ENCODE results near the gene STK24.

The STK24 gene

GRCh38 chr13:98468929-98469328 is 108.0 kb downstream of the STK24 start:
- DNase-seq, result no peak

GRCh38 chr13:98468361-98468760 is 108.5 kb downstream of the STK24 start:
- DNase-seq, result no peak

GRCh38 chr13:98467263-98467985 is 109.5 kb downstream of the STK24 start:
- DNase-seq, result no peak

- peak in 3 of 6 experiments; percentile 9 to 29 (median 11) for DNase-seq
These were observed 110.2 kb downstream of the STK24 start for GRCh38 chr13:98466634-98467236.

GRCh38 chr13:98462946-98463345 is 114.0 kb downstream of the STK24 start:
- no peak for DNase-seq

- DNase-seq, result no peak
These were observed 114.5 kb downstream of the STK24 start for GRCh38 chr13:98462241-98462882.

- DNase-seq, result no peak
These were observed 115.2 kb downstream of the STK24 start for GRCh38 chr13:98461486-98462240.

- DNase-seq, result no peak
These were observed 116.4 kb downstream of the STK24 start for GRCh38 chr13:98460516-98460915.

GRCh38 chr13:98459721-98460370 is 117.1 kb downstream of the STK24 start:
- no peak for DNase-seq

- no peak for DNase-seq
These were observed 117.7 kb downstream of the STK24 start for GRCh38 chr13:98459171-98459681.

GRCh38 chr13:98458431-98458830 is 118.5 kb downstream of the STK24 start:
- DNase-seq, result no peak

- DNase-seq, result no peak
These were observed 119.9 kb downstream of the STK24 start for GRCh38 chr13:98457053-98457452.

- no peak for DNase-seq
These were observed 120.5 kb downstream of the STK24 start for GRCh38 chr13:98456413-98456845.

GRCh38 chr13:98454389-98454881 is 122.5 kb downstream of the STK24 start:
- DNase-seq, result no peak

- no peak for DNase-seq
These were observed 123.8 kb downstream of the STK24 start for GRCh38 chr13:98452851-98453843.

GRCh38 chr13:98451676-98452470 is 125.0 kb downstream of the STK24 start:
- DNase-seq, result no peak

- DNase-seq, result peak in 3 of 6 experiments; percentile 15 to 32 (median 23)
These were observed 126.3 kb downstream of the STK24 start for GRCh38 chr13:98450539-98451111.

GRCh38 chr13:98450026-98450425 is 126.9 kb downstream of the STK24 start:
- DNase-seq, result no peak

- no peak for DNase-seq
These were observed 127.6 kb downstream of the STK24 start for GRCh38 chr13:98449273-98449672.

- no peak for DNase-seq
These were observed 128.3 kb downstream of the STK24 start for GRCh38 chr13:98448642-98448928.

All from stimulated activated naive CD4-positive, alpha-beta T cell (primary cell).